H1 (cell line): ENCODE measurements around the gene PRR22.

Experiments used
- CTCF ChIP-seq, 3 experiments: IDR thresholded peaks; 1 replicate in 2 of 3; 2 replicates in 1 of 3; pipeline versions ENCODE4 v1.5.1 to v1.6.1; 2011; ENCODE audit warnings: low read length in 3 of 3, mild to moderate bottlenecking in 3 of 3, inconsistent platforms in 2 of 3, low read depth in 1 of 3, moderate library complexity in 1 of 3; ENCODE audit not compliant: insufficient read depth in 1 of 3; ENCODE audit errors: control extremely low read depth in 1 of 3
- KDM5A ChIP-seq: fragments of 200-600 bp; IDR thresholded peaks from 2 replicates; pipeline ENCODE4 v1.7.1; 2012; ENCODE audit warnings: mild to moderate bottlenecking, low read length, inconsistent platforms, mixed read lengths
- POLR2A ChIP-seq, 2 experiments: IDR thresholded peaks; 1 replicate in 1 of 2; 2 replicates in 1 of 2; pipeline ENCODE4 v1.6.1; 2011; ENCODE audit warnings: low read depth in 2 of 2, low read length in 2 of 2, mild to moderate bottlenecking in 2 of 2; ENCODE audit errors: control extremely low read depth in 1 of 2
- RFX5 ChIP-seq: IDR thresholded peaks from 2 replicates; pipeline ENCODE4 v1.6.1; 2011; ENCODE audit warnings: low read depth, low read length, improper control_type of control experiment, borderline replicate concordance
- SUZ12 ChIP-seq: fragments of 200-600 bp; sonication (generic); IDR thresholded peaks from 2 replicates; pipeline ENCODE4 v1.6.1; 2012; ENCODE audit warnings: mild to moderate bottlenecking, inconsistent platforms, low read length, moderate library complexity, mixed read lengths
- YY1 ChIP-seq: IDR thresholded peaks from 2 replicates; pipeline ENCODE4 v1.6.1; 2011; ENCODE audit warnings: low read depth, mild to moderate bottlenecking, low read length
- TF ChIP-seq, protein P1 (sequence below): IDR thresholded peaks from 2 replicates; pipeline ENCODE4 v1.6.1; 2012; ENCODE audit warnings: inconsistent platforms

GRCh38 chr19:5765220-5765619 lies 19.3 kb downstream of the PRR22 start:
- TF ChIP-seq YY1, result no peak
- no peak for TF ChIP-seq KDM5A
- TF ChIP-seq, protein P1, sequence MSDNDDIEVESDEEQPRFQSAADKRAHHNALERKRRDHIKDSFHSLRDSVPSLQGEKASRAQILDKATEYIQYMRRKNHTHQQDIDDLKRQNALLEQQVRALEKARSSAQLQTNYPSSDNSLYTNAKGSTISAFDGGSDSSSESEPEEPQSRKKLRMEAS, result no peak
- TF ChIP-seq POLR2A (IDR thresholded peaks at IDR 0.05; ENCODE audit: control extremely low read depth in 1 of 2, low read depth in 2 of 2, low read length in 2 of 2), result no peak
- no peak for TF ChIP-seq RFX5
- TF ChIP-seq CTCF (IDR thresholded peaks at IDR 0.05; ENCODE audit: control extremely low read depth in 1 of 3, insufficient read depth in 1 of 3, low read depth in 1 of 3, low read length in 3 of 3), result no peak
- TF ChIP-seq SUZ12, result no peak
